ENCODE measurements around the gene MON2.

DNA sequence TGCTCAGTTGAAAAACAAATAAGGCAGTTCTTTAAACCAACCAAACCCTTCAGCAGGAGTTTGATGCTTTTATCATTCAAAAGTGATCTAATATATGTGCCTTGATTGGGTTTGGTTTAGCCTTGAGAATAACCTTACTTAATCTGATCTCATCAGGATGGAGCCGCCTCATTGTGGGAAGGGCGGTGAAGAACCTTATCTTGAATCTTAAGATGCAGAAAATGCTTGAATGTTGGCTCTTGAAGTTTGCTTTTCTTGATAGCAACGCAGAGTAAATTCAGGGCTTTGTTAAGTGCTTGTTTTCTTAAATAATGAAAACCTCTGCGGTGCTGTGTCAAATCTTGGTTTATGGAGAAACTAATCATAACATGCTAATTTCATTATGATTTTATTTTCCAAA, 138.2 kb downstream of the MON2 start:
- TF ChIP-seq CTCF (IDR thresholded peaks at IDR 0.05): no peak
- no peak for TF ChIP-seq POLR2A (IDR thresholded peaks at IDR 0.05)

All from lower leg skin (tissue), 3 donors.